Measurements from ENCODE around the gene DCT.
"Not testable (repeated sequence)": the region's sequence is repeated elsewhere in the genome, so short reads cannot be mapped to it uniquely, and the experiment has no call there.

Gene DCT

DNA sequence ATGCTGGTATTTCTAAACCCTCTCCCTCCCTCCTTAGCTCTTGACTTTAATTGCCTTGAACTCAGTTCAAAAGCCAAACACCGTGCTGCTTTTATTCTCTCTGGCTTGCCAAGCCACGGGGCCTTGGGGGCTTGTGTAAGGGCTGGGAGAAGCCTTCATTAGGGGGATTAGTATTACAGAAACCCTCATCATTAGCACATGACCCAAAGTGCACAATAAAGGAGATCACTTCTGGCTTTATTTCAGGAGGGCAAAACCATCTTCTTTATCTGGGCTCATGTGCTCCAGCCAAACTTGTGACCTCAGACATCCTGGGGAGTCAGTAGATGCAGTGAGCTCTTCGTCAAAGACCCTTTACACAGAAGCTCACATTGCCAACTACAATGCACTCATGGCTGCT is at the start of gene DCT:
Gene DCT (minus strand): TSS at position 67 of the 400 bp plus-strand sequence. CDS start 427 bp downstream, outside the sequence.
- no peak for DNase-seq (ENCODE audit: low read depth)

DNA sequence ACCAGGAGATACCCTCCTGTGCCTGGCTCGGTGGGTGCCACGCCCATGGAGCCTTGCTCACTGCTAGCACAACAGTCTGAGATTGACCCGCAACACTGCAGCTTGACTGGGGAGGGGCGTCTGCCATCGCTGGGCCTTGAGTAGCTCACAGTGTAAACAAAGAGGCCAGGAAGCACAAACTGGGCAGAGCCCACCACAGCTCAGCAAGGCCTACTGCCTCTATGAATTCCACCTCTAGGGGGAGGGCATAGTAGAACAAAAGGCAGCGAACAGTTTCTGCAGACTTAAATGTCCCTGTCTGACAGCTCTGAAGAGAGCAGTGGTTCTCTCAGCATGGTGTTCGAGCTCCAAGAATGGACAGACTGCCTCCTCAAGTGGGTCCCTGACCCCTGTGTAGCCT is 47.5 kb upstream of the DCT start:
- not testable (repeated sequence) for DNase-seq (ENCODE audit: low read depth)

DNA sequence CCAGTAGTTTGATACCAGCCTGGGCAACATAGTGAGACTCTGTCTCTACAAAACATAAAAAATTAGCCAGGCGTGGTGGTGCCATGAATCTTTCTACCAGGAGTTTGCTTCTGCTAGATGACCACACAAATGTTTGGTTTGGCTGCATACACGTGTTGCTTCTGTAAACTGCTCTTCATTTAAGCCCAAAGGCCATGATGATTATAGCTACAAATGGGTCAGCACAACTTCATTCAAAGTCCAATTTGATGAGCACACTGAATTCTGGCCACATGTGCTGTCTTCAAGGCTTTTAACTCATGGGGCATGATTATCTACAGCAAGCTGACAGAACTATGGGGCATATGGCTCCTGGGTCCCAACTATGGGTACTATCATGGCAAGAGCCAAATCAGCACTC is 46.3 kb upstream of the DCT start:
- no peak for DNase-seq (ENCODE audit: low read depth)

DNA sequence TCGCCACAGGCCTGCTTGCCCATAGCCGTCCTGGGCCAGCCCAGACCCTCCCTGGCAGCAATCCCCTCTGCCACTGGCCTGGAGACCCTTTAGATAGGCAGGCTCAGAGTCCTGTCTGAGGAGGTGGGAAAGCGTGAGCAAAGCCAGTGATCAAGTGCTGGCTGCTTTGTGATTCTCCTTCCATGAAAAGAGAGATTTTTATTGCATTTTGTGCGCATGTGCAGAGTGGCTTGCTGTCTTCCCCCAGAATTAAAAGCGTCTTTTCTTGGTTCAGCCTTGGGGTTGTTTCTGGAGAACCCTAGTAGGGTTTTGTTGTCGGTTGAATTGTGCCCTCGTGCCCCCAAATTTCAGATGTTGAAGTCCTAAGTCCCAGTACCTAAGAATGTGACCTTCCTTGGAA is 44.9 kb upstream of the DCT start:
- no peak for DNase-seq (ENCODE audit: low read depth)

DNA sequence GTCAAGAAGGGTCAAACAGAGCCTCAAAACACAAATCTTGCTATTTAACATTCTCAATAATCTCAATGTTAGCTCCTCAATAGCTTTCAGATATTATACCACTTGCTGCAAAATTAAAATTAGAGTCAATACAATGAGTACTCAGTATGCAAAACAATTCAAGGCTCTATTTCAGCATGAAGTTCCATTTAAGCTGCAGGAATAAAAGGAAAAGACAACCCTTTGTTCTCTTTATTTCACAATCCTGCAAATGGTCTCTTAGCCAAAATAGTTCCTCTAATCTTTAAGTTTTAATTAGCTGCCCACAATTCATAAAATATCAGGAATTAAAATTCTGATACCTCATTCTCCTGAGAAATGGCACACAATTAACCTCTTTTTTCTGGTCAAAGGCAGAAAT is 40.5 kb upstream of the DCT start:
- DNase-seq (ENCODE audit: low read depth), result no peak

DNA sequence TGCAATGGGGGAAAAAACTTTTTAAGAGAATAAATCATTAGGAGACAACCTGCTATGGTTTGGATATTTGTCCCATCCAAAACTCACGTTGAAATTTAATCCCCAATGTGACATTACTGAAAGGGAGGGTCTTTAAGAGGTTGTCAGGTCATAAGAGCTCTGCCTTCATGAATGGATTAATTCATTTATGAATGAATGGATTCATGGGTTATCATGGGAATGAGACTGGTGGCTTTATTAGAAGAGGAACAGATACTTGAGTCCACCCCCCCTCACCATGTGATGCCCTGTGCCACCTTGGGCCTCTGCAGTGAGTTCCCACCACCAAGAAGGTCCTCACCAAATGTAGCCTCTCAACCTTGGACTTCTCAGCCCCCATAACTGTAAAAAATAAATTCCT is 37.0 kb upstream of the DCT start:
- DNase-seq (ENCODE audit: low read depth), result no peak

DNA sequence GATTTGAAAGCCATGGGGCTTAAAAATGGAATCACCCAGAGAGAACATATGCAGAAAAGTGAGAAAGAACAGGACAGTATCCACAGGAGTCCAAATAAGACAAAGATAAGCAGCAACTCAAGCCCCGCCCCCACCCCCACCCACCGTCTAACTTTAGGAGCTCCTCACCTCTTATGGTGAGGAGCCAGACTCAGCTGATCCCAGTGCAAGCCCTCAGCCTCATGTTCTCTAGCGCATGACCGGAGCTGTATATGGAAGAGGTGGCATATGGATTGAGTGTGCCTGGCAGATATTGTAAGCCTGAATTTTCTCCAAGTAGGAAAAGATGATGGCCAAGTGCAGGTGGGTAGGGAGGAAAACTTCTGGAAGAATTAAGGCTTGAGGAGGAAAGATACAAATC is 36.4 kb upstream of the DCT start:
- DNase-seq (ENCODE audit: low read depth), result no peak

DNA sequence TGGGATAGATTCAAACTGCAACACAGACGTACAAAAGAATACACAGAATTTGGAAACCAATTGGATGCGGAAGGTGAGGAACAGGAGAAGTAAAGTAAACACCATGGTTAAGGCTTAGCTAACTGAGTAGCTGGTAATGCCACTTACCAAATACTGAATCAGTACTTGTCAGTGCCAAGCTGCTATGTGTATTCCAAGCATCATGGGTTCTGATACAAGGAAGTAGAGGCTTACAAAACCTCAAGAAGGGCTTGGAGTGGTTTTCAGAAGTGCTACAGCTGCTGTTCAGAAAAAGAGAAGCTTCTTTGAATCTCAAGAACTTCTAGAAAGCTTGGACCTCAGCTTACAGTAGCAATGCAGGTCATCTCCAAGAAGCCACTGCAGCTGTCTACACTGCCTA is 35.9 kb upstream of the DCT start:
- DNase-seq (ENCODE audit: low read depth), result no peak

DNA sequence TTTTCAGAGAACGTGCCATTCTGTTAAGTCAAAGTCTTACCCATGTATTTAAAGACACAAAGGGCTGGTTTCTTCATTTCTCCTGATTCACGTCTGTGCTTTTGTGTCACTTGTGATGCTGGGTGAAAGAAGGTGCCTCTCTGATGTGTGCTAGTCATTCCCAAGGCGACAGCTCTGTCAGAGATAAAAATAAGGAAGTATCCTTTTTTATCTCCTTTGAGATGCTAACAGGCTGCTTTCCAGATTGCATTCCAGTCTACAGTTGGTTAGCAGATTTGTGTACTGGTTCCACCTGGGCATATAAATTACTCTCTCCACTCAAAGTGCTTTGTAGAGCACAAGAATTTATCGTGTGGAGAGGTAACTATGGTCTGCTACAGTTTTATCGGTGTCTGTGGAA is 33.5 kb upstream of the DCT start:
- DNase-seq (ENCODE audit: low read depth), result no peak

DNA sequence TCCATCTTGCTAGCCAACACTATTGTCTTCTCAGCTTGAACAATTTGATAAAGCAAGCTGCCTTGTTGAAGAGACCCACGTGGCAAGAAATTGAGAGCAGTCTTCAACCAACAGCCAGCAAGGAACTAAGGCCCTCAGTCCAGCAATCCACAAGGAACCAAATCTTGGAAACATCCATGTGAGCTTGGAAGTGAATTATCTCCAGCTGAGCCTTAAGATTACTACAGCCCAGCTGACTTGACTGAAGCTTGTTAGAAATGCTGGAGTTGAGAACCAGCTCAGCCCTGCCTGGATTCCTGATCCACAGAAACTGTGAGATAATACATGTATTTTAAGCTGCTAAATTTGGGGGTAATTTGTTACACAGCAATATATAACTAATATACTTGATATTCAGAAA is 26.2 kb upstream of the DCT start:
- no peak for DNase-seq (ENCODE audit: low read depth)

DNA sequence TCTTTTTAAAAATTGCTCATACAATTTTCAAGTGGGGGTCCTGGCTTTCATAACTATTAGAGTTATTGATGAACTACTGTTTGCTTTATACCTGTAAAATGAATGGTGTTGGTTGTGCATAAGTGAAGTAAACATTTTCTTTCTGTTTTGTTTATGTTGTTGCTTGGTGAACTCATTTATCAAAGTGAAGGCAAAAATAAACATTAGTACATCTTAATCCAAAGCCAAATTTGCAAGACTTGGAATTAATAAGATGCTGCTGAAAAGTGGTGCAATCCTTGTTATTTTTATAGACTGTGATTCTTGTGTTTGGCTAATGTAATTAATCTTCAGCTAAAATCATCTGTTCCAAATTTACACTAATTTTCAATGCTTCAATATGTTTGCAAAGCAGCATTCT is 24.4 kb upstream of the DCT start:
- no peak for DNase-seq (ENCODE audit: low read depth)

DNA sequence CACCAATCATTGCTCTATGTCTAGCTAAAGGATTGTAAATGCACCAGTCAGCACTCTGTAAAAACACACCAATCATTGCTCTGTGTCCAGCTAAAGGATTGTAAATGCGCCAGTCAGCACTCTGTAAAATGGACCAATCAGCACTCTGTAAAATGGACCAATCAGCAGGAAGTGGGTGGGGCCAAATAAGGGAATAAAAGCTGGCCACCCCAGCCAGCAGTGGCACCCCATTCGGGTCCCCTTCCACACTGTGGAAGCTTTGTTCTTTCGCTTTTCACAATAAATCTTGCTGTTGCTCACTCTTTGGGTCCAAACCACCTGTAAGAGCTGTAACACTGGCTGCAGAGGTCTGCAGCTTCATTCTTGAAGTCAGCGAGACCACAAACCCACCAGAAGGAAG is 19.3 kb upstream of the DCT start:
- DNase-seq (ENCODE audit: low read depth), result not testable (repeated sequence)

DNA sequence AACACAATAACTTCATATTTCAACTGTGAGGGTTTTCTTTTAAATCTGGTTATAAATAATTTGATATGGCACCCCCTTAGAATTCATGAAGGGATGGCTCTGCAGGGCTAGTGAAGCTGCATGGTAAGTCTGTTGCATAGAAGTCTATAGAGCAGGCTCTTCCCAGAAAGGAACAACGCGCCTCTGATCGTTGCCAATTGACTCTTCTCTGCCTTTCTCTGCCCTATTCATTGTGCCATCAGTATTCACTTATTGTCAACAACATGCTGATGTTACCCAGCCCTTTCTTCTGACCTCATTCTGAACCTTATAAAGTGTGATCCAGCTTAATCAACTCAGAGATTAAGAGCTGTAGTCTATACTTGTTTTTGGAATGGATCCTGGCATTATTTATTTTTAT is 16.3 kb upstream of the DCT start:
- DNase-seq (ENCODE audit: low read depth), result no peak

DNA sequence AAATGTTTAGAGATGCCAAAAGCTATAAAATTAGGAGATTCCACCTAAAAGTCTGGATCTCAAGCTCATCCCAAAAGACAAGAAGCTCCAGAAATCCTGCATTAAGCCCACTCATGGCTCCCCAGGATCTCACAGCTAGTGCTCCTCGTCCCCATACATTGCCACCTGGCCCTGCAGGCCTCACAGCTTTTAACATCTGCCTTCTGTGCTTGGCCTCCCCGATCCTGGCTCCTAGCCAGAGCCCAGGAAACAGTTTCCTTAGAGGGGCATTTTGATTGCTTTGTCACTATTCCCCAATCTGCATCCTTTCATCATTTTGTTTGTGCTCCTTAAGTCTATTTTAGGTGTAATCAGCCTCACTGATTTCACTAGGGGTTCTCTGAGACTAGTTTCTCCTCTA is 14.5 kb upstream of the DCT start:
- no peak for DNase-seq (ENCODE audit: low read depth)

DNA sequence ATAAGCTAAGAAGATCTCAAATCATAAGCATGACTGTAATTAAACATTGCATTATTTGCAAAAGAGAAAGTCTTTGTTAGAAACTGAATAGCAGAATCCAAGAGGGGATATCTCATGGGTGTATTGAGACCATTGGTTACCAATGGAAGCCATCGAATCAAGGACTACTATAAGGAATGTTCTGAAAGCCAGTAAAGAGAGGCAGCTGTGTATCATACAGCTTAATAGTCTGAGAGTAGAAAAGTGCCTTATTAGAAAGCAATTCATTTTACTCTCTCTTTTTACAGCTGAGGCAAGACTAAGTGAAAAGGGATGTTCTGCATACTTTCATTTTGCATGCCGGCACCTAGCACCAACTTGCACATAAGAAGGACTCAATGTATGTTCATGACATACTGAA is 7.6 kb upstream of the DCT start:
- DNase-seq (ENCODE audit: low read depth), result no peak

DNA sequence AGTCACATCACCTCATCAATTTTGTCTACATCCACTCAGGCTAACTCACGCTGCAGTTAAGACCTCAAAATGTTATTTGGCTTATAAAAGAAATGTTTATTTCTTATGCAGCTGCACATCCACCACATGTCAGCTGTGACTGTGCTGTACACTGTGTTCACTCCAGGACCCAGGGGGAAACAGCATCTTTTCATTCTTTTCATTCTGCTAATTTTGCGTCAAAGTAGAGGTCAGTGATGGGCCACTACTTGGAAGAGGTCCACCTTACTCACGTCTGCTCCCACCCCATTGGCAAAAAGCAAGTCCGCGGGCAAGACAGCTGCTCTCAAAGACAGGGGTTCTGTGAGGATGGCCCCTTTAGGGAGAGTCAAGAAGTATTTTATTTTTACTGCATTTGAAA is 4.5 kb upstream of the DCT start:
- DNase-seq (ENCODE audit: low read depth), result no peak

DNA sequence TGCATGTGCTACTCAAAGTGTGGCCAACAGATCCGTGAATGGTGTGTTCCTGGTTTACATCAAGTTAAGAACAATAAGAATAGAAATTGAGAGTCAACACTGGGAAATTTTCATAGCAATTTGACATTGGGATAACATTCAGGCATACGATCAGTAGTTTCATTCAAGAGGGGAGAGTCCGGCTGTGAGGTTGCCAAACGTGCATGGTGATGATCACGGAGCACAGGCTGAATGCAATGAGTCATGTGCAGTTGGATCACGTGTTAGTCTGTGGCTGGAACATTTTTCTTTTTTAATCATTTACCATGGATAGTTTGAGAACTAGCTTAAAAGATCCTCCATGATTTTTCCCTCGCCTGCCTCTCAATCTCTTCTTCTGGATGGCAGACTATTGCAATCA is 2.5 kb upstream of the DCT start:
- no peak for DNase-seq (ENCODE audit: low read depth)

DNA sequence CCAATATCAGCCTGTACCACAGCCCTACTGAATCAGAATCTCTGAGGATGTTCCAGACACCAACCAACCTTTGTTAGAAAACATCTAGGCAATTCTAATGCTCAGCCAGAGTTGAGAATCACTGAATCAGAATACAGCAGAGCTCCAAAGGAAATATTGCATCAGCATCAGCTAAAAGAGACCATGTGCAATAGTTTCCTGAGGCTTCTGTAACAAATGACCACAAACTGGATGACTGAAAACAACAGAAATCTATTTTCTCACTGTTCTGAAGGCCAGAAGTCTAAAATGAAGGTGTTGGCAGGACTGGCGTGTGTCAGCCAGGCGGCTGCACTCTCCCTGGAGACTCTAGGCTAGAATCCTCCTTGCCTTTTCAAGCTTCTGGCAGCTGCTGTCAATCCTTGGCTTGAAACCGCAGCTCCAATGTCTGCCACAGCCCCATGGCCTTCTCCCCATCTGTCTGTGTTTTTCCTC is 1.2 kb upstream of the DCT start:
- DNase-seq (ENCODE audit: low read depth), result no peak

DNA sequence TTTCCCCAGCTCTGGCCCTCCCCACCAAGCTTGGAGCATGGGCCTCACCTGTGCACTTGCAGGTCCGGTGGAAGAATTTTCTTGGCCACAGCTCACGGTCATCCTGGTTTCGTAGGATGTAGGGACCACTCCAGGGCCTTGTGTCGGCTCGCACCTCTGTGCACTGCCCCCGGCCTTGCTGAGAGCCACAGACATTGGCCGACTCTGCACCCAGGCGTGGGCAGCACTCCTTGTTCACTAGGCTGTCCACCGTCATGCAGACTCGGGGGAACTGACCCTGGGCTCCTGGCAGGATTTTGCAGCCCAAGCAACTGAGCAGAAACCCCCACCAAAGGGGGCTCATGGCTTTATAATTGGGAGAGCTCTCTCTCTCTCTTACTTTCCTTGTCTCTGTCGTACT is 569 bp downstream of the DCT start:
- DNase-seq (ENCODE audit: low read depth), result no peak

DNA sequence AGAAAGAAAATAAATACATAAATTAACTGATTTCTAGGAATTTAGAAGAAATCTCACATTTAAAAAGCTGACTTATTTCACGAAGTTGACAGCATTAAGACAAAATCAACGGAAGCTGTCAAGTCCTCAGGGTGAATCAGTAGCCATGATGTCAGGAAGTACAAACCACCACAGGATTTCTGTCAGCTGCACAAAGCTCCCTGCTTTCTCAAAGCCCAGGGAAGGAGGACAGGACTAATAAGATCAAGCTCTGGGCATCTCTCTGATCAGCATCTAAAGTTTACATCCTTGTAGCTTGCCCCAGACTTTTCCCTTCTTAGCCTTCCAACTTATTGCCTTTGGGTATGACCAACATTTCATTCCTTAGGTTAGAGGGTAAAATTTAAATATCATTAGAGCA is 9.4 kb downstream of the DCT start:
- no peak for DNase-seq (ENCODE audit: low read depth)

DNA sequence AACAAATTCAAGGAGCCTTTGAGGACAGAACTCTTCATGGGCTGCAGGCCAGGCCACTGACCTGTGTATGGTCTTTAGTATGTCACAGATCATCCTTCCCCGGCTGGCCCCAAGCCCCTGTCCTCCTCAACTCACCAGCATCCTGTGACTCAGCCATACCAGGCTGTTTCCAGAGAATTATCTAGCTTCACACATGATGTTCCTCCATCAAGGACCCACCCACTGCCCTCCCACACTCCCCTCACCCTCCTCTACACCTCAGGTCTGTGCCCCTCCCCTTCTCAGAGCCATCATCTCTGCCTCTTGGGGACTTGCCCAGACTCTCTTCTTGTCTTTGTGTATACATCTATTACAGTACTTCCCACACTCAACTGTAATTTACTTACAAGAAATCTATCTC is 14.7 kb downstream of the DCT start:
- peak; percentile 26 for DNase-seq (ENCODE audit: low read depth)

DNA sequence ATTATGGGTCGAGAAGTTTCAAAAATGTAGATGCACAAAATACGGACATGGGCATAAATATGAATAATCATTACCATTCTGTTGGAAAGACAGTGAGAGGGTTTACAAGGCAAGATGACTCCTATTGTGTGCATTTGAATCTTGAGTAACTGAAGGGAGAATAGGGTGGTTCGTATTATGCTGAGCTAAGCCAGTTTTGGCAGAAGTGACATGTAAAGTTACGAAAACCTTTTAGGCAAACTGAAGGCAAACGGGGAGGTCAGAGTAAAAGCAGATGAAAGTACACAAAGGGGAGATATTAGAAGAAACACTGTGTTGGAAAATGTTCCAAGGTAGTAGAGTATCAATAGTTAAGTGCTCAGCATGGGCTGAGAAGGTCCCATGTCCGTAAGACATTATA is 16.8 kb downstream of the DCT start:
- DNase-seq (ENCODE audit: low read depth), result no peak

DNA sequence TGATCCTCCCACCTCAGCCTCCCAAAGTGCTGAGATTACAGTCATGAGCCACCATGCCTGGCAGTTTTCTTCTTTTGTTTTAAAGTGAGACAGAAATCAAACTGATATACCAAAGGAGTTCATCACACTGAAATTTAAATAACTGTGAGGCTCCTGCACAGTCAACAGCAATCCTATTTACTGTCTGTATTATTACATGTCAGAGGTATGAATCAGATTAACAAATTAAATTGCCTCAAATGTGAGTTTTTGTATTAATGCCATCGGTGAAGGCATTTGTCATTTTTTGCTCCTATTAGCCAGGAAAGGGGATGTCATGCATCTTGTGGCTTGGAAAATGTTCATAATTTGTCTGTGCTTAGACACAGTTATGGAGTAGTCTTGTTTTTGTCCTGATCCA is 20.4 kb downstream of the DCT start:
- no peak for DNase-seq (ENCODE audit: low read depth)

DNA sequence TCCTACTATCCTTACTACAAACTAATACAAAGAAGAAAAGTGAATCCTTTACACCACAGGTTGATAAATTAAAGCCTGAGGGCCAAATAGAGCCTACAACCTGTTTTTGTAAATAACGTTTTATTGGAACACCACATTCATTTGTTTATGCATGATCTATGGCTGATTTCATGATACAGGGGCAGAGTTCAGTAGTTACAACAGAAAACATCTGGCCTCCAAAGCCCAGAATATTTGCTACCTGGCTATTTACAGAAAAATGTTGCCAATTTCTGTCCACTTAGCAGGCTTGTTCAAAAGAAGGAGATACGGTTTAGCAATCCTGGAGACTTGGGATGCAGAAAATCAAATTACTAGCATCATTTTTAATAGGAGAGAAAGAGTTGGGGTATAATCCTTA is 24.1 kb downstream of the DCT start:
- DNase-seq (ENCODE audit: low read depth), result no peak

DNA sequence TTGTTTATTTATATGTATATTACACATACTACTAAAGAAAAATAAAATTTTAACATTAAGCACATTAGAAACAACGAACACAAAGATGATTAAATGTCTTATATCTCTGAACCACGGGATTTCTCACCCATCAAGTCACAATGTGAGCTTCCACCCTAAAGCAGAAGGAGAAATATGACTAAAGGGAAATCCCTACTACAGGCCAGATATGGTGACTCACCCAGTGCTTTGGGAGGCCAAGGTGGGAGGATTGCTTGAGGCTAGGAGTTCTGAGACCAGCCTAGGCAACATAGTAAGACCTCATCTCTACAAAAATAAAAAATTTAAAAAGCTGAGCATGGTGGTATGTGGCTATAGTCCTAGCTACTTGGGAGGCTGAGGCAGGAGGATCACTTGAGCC is 24.6 kb downstream of the DCT start:
- DNase-seq (ENCODE audit: low read depth), result no peak

All from stimulated activated CD8-positive, alpha-beta memory T cell treated with anti-CD3 and anti-CD28 coated beads, Interleukin-4, amount 100 ng/mL, for 24 hours (primary cell).